ENCODE data around the gene DNASE1L1.
A peak's percentile ranks its signal among the peaks of the same experiment; 100 is the strongest.

DNASE1L1 gene

DNA sequence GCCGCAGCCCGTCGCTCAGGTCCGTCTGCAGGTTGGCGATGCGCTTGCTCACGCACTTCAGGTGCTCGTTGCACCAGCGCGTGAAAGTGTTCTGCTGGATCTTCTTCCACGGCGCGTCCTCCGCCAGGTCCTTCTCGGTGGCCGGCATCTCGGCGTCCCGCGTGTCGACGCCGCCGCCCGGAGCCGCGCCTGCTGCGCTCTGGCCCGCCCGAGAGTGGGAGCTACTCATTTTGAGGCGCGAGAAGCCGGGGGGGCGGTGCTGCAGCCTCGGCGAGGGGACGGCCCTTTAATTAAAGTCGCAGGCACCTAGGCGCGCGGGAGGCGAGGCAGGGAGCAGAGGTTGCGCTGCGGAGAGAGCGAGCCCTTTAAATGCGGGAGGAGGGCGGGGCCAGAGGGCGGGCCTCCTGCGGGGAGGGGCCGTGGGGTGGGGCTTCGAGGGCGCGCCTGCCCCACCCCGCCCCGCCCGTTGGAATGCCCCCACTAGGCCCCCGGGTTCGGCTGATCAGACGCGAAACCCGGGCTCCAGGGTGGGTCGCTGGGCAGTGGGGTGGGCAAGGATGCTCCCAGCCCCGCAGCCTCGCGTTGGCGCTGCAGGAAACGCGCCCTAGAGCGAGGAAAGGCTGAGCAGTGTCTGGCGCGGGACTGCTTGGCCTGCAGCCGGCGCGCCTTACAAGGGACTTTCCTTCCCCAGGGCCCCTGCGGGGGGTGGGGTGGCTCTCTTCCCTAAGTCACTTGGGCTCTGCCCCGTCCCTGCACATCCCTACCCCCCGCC lies 37.9 kb downstream of the DNASE1L1 start:
- H3K4me1 ChIP-seq (ENCODE audit: control insufficient read depth, insufficient read depth, low read length): peaks cover 18% of the 10 kb centered on the region
- peaks cover 26% of the 10 kb centered on the region for H3K9me3 ChIP-seq (ENCODE audit: control insufficient read depth, insufficient read depth, low read length)
- H3K4me3 ChIP-seq (ENCODE audit: low read depth, low read length): peak overlapping the region; percentile 92
- peaks cover 31% of the 10 kb centered on the region for H3K36me3 ChIP-seq (ENCODE audit: control insufficient read depth, insufficient read depth, low read length)
- H3K9ac ChIP-seq (ENCODE audit: low read depth, low read length): peak overlapping the region; percentile 99
- peak overlapping the region; percentile 97 for H3K27ac ChIP-seq (ENCODE audit: low read depth, low read length)
- H3K27me3 ChIP-seq (ENCODE audit: control insufficient read depth, insufficient read depth, low read length): peaks cover 4% of the 10 kb centered on the region; the same call in 1 of the 2 replicates

DNA sequence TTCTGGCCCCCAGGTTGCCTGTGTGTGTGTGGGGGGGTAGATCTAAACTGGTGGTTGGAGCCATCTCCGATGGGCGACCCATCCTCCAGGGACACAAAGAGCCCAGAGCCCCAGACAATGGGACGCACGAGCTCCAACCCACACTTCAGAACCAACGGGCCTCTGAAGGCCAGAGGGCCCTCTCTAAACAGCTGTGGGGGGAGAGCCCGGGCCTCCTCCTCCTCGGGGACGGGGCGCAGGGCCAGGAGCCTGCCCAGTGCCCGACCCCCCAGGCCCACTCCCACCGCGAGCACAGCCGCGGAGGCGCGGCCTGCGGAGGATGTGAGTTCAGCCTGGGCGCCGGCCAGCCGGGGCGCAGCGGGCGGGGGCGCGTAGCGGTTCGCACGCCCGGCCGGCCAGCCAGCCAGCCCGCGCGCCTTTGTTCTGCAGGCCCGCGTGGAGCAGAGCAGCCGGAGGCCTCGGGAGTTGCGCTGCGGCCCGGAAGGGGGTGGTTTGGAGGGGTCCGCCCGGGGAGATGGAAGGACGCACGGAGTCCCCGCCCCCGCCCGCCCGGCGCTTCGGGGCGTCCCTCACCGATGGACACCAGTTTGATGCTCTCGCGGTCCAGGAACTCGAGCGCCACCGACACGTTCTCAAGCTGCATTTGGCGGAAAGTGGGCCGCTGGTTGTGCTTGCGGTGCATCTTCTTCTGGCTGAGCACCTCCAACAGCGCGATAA lies 38.6 kb downstream of the DNASE1L1 start:
- peaks cover 4% of the 10 kb centered on the region; the same call in 1 of the 2 replicates for H3K27me3 ChIP-seq (ENCODE audit: control insufficient read depth, insufficient read depth, low read length)
- H3K9ac ChIP-seq (ENCODE audit: low read depth, low read length): peak overlapping the region; percentile 99
- H3K36me3 ChIP-seq (ENCODE audit: control insufficient read depth, insufficient read depth, low read length): peaks cover 38% of the 10 kb centered on the region
- H3K9me3 ChIP-seq (ENCODE audit: control insufficient read depth, insufficient read depth, low read length): peaks cover 26% of the 10 kb centered on the region
- peak overlapping the region; percentile 92 for H3K4me3 ChIP-seq (ENCODE audit: low read depth, low read length)
- peaks cover 18% of the 10 kb centered on the region for H3K4me1 ChIP-seq (ENCODE audit: control insufficient read depth, insufficient read depth, low read length)
- H3K27ac ChIP-seq (ENCODE audit: low read depth, low read length): peak overlapping the region; percentile 97

DNA sequence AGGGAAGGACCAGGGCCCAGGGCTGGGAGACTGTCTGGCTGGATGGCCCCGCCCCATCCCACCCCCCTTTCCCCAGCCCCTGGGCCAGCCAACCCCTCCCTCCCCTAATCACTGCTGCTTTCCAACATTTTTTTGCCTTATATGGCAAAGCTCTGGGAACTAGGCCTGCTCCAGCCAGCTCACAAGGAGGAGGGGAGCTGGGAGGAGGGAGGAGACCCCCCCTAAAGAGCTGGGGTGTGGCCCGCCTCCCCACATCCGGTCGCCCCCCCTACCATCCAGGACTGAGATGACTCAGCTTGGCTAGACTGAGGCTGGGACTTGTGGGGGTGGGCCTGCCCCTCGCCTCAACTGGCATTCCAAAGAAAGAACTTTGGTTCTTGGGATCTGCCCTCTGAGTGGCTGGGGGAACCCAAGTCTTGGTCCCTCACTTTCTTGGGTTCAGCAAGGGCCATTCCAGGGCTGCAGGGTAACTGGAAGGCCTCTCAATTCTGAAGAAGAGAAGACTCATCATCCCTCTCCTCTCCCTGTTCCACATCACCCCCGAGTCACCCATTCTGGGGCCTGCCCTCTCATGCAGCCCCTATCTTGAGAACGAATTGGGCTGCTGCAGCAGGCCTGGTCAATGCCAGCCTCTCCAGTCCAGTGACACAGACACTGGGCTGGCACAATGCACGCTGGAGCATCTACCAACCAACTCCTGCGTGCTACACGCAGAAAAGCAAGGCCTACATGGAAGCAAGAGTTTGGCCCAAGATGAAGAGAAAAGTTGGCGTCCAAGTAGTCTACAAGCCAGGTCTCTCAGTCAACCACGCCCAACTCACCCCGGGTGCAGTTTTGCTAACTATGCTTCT lies 39.4 kb downstream of the DNASE1L1 start:
- Histone ChIP-seq H3K27me3 (ENCODE audit: control insufficient read depth, insufficient read depth, low read length) (peaks cover 4% of the 10 kb centered on the region; the same call in 1 of the 2 replicates), H3K9ac (ENCODE audit: low read depth, low read length) (peak overlapping the region; percentile 99), H3K4me3 (ENCODE audit: low read depth, low read length) (peak overlapping the region; percentile 92), H3K27ac (ENCODE audit: low read depth, low read length) (peak overlapping the region; percentile 97), H3K36me3 (ENCODE audit: control insufficient read depth, insufficient read depth, low read length) (peaks cover 46% of the 10 kb centered on the region), H3K9me3 (ENCODE audit: control insufficient read depth, insufficient read depth, low read length) (peaks cover 28% of the 10 kb centered on the region), H3K4me1 (ENCODE audit: control insufficient read depth, insufficient read depth, low read length) (peaks cover 18% of the 10 kb centered on the region)

DNA sequence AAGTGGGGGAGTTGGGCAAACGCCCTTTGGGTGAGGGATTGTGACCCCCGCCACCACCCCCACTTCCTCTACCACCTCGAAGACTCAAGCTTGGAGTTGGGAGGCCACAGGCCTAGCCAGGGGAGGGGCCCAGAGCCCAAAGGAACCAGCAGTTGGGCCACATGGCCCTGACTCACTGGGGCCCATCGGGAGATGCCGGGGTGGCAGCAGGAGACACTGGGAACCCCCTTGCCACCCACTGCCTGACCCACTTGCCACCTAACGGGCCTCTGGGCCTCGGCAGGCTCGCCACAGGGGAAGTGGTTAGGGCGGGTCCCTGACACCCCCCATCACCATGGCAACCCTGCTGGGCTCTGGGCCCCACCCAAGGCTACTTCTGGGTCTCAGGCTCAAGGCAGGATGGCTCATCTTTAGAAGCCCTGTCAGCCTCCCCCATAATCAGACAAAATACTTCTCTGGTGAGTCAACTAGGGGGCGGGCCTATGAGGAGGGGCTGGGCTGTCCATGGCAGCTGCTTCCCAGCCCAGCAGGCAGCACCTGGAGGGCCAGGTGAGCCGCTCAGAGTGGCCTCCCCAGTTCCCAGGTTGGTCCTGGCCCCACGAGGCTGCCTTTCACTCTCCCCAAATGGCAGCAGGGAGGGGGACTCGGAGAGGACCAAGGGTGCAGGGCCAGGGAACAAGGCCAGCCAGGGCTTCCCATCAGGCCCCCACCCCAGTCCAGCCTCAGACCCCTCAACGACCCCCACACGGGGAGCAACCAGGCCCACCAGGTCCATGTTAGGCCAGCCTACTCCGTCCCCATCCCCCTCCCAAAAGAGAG lies 40.2 kb downstream of the DNASE1L1 start:
- H3K27ac ChIP-seq (ENCODE audit: low read depth, low read length): peak overlapping the region; percentile 97
- peak overlapping the region; percentile 81 for H3K9ac ChIP-seq (ENCODE audit: low read depth, low read length)
- H3K27me3 ChIP-seq (ENCODE audit: control insufficient read depth, insufficient read depth, low read length): 0 out of 2 replicates have a peak, but pooled peaks cover 1% of the 10 kb centered on the region
- peaks cover 54% of the 10 kb centered on the region for H3K36me3 ChIP-seq (ENCODE audit: control insufficient read depth, insufficient read depth, low read length)
- H3K4me1 ChIP-seq (ENCODE audit: control insufficient read depth, insufficient read depth, low read length): peaks cover 15% of the 10 kb centered on the region
- peak overlapping the region; percentile 92 for H3K4me3 ChIP-seq (ENCODE audit: low read depth, low read length)
- H3K9me3 ChIP-seq (ENCODE audit: control insufficient read depth, insufficient read depth, low read length): peaks cover 30% of the 10 kb centered on the region

DNA sequence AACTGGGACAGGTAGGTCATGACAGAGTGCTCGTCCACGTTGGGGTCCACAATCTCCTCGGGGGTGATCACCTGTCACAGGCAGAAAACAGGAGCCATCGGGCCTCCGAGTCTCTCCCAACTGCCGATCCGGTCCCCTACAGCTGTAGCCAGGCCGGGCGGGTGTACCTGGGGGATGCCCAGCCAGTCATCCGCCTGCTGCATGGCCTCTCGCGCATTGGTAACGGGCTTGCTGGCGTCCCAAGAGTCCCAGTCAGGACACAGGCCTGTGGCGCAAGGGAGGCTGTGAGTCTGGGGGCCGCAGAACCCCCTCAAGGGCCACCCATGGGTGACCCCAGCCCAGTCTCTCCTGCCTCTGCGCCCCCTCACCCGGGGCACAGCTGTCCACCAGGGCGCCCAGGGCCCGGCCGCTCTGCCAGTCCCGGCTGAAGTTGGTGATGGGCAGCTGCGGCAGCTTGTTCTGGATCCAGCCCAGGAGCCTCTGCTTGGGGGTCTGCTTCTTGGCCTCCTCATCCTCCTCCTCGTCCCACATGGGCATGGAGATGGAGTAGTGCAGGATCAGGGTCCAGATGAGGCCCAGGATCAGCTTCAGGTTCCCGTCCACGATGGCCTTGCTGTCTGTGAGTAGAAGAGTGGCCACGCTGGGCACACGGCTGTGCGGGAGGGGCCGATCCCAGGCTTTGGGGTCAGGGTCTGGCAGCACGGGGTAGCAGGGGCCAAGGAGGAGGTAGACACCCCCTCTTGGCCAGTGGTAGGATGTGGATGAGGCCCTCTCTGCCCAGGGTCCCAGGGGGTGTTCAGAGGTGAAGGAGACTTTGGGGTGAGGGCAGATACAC lies 41.4 kb downstream of the DNASE1L1 start:
- H3K27ac ChIP-seq (ENCODE audit: low read depth, low read length): peak overlapping the region; percentile 97
- no peaks in the 10 kb centered on the region for H3K27me3 ChIP-seq (ENCODE audit: control insufficient read depth, insufficient read depth, low read length)
- H3K9ac ChIP-seq (ENCODE audit: low read depth, low read length): no peak overlapping the region
- H3K4me3 ChIP-seq (ENCODE audit: low read depth, low read length): 0 out of 2 replicates have a peak overlapping the region, but pooled peaks have one; percentile 92
- H3K36me3 ChIP-seq (ENCODE audit: control insufficient read depth, insufficient read depth, low read length): peaks cover 62% of the 10 kb centered on the region
- H3K4me1 ChIP-seq (ENCODE audit: control insufficient read depth, insufficient read depth, low read length): peaks cover 7% of the 10 kb centered on the region; the same call in 1 of the 2 replicates
- H3K9me3 ChIP-seq (ENCODE audit: control insufficient read depth, insufficient read depth, low read length): peaks cover 27% of the 10 kb centered on the region

DNA sequence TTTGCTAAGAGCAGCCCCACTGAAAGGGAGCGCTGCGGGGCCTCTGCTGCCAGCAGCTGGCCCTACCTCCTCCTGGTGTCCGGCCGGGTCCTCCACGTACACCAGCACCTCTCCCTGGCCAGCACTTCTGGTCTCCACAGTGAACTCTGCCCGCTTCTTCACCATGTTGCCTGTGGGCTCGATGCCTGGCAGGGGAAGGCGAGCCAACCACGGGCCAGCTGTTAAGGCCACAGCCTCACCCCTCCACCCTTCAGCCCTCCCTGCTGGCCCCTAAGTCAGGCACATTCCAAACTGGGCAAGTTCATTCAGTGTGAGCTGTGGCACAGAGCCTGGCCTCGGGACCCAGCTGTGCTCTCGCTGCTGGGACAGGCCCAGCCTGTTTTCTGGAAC lies 42.4 kb downstream of the DNASE1L1 start:
- no peak overlapping the region for H3K4me3 ChIP-seq (ENCODE audit: low read depth, low read length)
- no peaks in the 10 kb centered on the region for H3K27me3 ChIP-seq (ENCODE audit: control insufficient read depth, insufficient read depth, low read length)
- H3K27ac ChIP-seq (ENCODE audit: low read depth, low read length): peak overlapping the region; percentile 26
- H3K4me1 ChIP-seq (ENCODE audit: control insufficient read depth, insufficient read depth, low read length): no peaks in the 10 kb centered on the region
- no peak overlapping the region for H3K9ac ChIP-seq (ENCODE audit: low read depth, low read length)
- peaks cover 27% of the 10 kb centered on the region for H3K9me3 ChIP-seq (ENCODE audit: control insufficient read depth, insufficient read depth, low read length)
- peaks cover 73% of the 10 kb centered on the region for H3K36me3 ChIP-seq (ENCODE audit: control insufficient read depth, insufficient read depth, low read length)

DNA sequence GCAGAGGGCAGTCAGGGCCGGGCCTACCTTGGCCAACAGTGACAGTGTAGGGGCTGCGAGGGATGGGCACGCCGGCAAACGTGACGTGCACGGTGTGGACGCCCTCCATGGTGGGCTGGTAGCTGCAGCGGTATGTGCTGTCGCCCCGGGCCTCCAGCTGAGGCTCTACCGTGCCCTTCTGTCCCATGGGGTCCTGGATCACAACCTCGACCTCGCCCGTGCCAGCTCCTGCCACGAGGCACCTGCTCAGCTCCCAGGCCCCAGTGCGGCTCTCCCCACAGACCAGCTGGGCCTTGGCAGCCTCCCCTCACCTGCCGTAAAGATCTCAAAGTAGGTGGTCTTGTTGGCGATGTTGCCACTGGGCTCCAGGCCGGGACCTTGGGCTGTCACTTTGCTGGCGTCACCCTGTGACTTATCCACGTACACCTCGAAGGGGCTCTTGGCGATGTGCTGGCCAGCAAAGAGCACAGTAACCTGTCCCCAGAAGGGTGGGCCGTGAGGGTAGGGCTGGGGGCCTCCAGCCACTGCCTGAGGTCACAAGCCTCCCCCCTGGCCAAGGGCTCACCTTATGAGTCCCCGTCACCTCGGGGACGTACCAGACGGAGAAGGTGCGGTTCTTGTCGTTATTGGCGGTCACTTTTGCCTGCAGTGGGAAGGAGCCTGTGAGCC lies 42.9 kb downstream of the DNASE1L1 start:
- no peaks in the 10 kb centered on the region for H3K4me1 ChIP-seq (ENCODE audit: control insufficient read depth, insufficient read depth, low read length)
- no peak overlapping the region for H3K4me3 ChIP-seq (ENCODE audit: low read depth, low read length)
- peaks cover 78% of the 10 kb centered on the region for H3K36me3 ChIP-seq (ENCODE audit: control insufficient read depth, insufficient read depth, low read length)
- no peak overlapping the region for H3K9ac ChIP-seq (ENCODE audit: low read depth, low read length)
- H3K9me3 ChIP-seq (ENCODE audit: control insufficient read depth, insufficient read depth, low read length): peaks cover 29% of the 10 kb centered on the region
- H3K27ac ChIP-seq (ENCODE audit: low read depth, low read length): no peak overlapping the region
- H3K27me3 ChIP-seq (ENCODE audit: control insufficient read depth, insufficient read depth, low read length): no peaks in the 10 kb centered on the region

DNA sequence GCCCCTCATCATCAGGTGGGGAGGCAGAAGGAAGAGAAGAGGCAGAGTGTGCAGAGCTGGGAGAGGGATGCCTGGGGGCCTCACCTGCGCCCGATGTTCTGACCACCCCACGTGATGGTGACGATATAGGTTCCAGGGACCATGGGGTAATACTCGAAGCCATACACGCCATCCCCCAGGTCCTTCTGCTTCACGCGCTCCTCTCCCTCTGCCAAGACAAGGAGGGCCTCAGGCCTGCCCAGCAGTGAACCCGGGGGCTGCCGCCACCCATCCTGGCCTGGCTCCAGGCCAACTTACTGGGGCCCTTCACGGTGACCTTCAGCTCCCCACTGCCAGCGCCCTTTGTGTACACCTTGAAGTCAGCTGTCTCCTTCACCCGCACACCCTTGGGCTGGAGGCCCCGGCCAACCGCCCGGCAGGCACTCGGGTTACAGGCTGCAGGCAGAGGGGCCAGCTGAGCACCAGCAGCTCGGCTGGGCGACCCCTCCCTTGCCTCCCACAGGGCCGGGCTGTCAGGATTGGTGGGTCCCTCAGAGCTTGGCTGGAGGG lies 43.9 kb downstream of the DNASE1L1 start:
- Histone ChIP-seq H3K36me3 (ENCODE audit: control insufficient read depth, insufficient read depth, low read length) (peaks cover 86% of the 10 kb centered on the region), H3K27ac (ENCODE audit: low read depth, low read length) (no peak overlapping the region), H3K4me1 (ENCODE audit: control insufficient read depth, insufficient read depth, low read length) (no peaks in the 10 kb centered on the region), H3K9ac (ENCODE audit: low read depth, low read length) (no peak overlapping the region), H3K4me3 (ENCODE audit: low read depth, low read length) (no peak overlapping the region), H3K27me3 (ENCODE audit: control insufficient read depth, insufficient read depth, low read length) (no peaks in the 10 kb centered on the region), H3K9me3 (ENCODE audit: control insufficient read depth, insufficient read depth, low read length) (peaks cover 33% of the 10 kb centered on the region)

DNA sequence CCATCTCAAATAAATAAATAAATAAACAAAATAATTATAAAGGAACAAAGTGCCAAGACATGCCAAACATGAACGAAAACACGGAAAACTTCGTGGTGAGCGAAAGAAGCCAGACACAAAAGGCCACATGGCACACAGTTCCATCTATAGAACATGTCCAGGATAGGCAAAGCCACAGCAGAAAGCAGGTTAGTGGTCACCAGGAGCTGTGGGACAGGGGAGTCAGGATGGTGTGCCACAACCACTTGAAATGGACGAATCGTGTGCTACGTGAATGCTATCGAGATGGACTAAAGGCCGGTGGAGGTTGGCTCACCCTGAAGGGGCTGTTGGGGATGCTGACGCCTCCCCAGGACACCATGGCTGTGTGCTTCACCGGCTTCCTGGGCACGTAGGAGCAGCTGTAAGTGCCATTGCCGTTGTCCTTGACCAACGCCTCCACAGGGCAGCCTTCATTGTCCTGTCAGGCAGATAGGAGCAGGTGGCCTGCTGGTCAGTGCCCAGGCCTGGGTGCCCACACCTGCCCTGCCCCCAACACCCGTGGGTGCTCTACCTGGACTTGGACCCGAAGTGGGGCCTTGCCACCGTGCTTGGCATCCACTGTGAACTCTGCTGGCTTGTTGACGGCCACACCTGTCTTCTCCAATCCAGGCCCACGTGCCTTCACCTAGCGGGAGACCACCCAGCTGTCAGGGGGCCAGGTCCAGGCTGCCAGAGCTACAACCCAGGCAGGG lies 45.2 kb downstream of the DNASE1L1 start:
- H3K27me3 ChIP-seq (ENCODE audit: control insufficient read depth, insufficient read depth, low read length): no peaks in the 10 kb centered on the region
- H3K4me1 ChIP-seq (ENCODE audit: control insufficient read depth, insufficient read depth, low read length): no peaks in the 10 kb centered on the region
- H3K27ac ChIP-seq (ENCODE audit: low read depth, low read length): no peak overlapping the region
- H3K4me3 ChIP-seq (ENCODE audit: low read depth, low read length): no peak overlapping the region
- no peak overlapping the region for H3K9ac ChIP-seq (ENCODE audit: low read depth, low read length)
- H3K9me3 ChIP-seq (ENCODE audit: control insufficient read depth, insufficient read depth, low read length): peaks cover 38% of the 10 kb centered on the region
- H3K36me3 ChIP-seq (ENCODE audit: control insufficient read depth, insufficient read depth, low read length): peaks cover 94% of the 10 kb centered on the region
